H7 (cell line): ENCODE results near the gene HOXC9. TPM values are rescaled to one million over a fixed set of nuclear protein-coding genes. Genes with fewer than 3 reads are reported as not detected.

Source experiments
- DNase-seq: peaks from one replicate; pipeline ENCODE4 v3.0.0; 2012
- H3K27me3 ChIP-seq: 2 replicates; pipeline ENCODE4 v1.6.0; 2011; ENCODE audit warnings: mild to moderate bottlenecking, low read length; ENCODE audit not compliant: control insufficient read depth, insufficient read depth
- H3K36me3 ChIP-seq: replicated peaks from 2 replicates; pipeline ENCODE4 v1.5.1; 2011; ENCODE audit warnings: low read length; ENCODE audit not compliant: control insufficient read depth, insufficient read depth
- H3K4me3 ChIP-seq: 2 replicates; pipeline ENCODE4 v1.5.1; 2011; ENCODE audit warnings: low read depth, mild to moderate bottlenecking, control low read depth, low read length, moderate library complexity; ENCODE audit not compliant: insufficient read depth
- total RNA-seq: library from RNA; depleted of rRNA; stranded (reverse); fragments of >200 nt; shearing (Covaris generic); gene quantifications from 2 replicates; pipeline ENCODE4 v1.2.3, GENCODE V29; 2014

The HOXC9 gene
- total RNA-seq, 1 experiment from 2014 or later = not detected

GRCh38 chr12:54022960-54023884, 23.3 kb downstream of the HOXC9 start:
- Histone ChIP-seq H3K36me3 (no peaks in the 10 kb centered on the region), H3K27me3 (peaks cover 100% of the 10 kb centered on the region), H3K4me3 (no peak overlapping the region)
- no peak for DNase-seq

DNA sequence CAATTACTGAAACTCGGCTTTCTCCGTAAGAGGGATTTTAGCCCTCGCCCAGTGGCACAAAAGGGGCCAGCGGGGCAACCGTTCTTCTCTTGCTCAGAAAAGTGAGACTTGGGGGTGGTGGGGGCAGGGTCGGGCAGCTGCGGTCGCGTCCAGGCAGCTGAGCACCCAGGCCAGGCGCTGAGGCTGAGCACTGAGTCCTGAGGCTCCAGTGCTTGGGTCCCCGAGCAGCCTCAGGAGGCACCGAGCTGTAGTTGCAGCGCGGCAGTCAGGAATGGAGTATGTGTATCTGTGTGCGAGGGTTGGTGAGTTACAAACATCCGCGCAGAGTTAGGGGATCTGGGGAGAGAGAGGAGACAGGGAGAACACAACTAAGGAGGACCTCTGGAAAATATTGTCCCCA, 24.2 kb downstream of the HOXC9 start:
- Histone ChIP-seq H3K4me3 (no peak overlapping the region), H3K27me3 (peaks cover 100% of the 10 kb centered on the region)

DNA sequence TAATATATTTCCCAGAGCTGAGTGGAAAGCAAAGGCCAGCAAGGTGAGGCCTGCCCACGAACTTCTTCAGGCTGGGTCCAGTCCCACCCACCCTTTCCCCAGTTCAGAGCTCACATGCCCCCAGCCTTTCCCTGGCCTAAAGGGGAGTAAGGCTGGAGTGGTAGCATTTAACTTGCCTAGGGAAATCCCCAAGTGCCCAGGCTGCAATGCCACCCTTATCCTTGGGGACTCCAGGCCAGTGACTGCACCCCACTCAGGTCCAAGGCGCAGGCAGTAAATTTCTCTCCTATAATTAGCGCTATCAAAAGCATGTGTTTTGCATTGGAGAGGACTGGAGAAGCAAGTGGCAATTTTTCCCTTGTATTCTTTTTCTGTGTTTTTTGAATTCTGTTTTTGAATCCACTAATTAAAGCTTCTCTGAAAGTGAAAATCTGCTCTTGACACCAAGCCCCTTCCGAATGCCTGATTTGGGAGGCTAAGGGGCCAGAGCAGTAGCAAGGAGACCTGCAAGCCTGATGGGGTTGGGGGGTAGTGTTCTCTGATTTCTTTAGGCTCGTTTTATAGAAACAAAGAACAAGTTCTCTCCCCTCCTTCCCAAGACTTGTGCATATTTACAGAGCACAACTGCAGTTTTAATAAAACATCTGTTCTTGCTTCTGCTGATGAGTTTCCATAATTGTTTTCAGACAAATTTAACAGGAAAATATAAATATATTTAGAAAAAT, 24.8 kb downstream of the HOXC9 start:
- Histone ChIP-seq H3K4me3 (no peak overlapping the region), H3K27me3 (peaks cover 100% of the 10 kb centered on the region), H3K36me3 (no peaks in the 10 kb centered on the region)
- DNase-seq = no peak

More for the DNA sequence above, 24.2 kb downstream of the HOXC9 start:
- no peaks in the 10 kb centered on the region for H3K36me3 ChIP-seq
- no peak for DNase-seq

GRCh38 chr12:54025499-54026405, 25.8 kb downstream of the HOXC9 start:
- no peak for DNase-seq
- Histone ChIP-seq H3K27me3 (peaks cover 100% of the 10 kb centered on the region), H3K36me3 (no peaks in the 10 kb centered on the region), H3K4me3 (no peak overlapping the region)

DNA sequence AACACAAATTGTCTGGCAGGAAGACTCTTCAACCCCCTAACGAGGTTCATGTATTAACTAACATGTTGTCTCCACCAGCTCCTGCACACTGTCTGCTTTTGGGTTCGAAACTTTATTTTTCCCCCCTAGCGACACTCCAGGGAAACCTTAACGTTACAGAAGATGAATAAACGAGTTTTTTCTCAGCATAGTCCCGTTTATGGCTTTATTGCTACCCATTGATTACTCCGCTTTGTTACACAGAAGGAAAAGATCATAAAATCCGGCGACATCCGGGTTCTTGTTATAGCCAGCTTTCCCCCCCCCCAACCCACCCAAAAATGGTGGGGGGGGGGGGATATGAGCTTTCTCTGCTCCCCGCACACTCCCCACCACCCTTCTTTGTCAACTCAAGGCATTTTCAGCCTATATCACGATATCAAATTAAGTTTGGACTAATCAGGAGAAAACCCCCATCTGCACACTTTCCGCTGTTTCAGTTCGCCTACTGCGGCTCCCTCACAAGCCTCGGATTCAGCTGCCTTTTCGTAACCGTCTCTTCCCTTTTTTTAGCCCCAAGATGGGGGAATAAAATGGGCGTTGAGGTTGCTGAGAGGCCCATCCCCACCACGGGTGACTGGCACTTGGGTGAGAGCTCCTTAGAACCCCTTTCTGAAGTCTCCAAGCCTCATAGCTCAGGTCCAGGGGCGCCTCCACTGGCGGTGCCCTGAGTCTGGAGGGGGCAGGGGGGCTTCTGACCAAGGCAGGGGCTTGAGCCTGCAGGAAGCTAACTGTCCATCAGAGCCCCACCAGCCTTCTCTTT, 26.9 kb downstream of the HOXC9 start:
- peaks cover 100% of the 10 kb centered on the region for H3K27me3 ChIP-seq
- no peak for DNase-seq

DNA sequence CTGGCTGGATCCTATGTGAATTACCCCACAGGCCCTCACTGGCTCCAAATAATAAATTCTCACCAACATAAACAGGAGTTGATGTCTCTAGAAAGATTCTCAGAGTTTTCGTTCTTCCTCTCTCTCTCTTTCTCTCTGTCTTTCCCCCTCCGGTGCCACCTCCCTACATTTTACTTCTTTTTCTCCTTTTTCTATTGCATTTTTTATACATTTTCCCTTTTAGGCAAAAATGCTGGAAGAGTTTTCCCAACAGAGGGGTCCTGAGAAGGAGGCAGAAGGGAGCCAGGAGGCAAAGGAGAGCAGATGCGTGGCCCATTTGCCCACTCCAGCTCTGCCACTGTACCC, 27.5 kb downstream of the HOXC9 start:
- DNase-seq = no peak

More for the DNA sequence above, 26.9 kb downstream of the HOXC9 start:
- H3K4me3 ChIP-seq = no peak overlapping the region
- no peaks in the 10 kb centered on the region for H3K36me3 ChIP-seq

GRCh38 chr12:54028314-54029201, 28.6 kb downstream of the HOXC9 start, which contains the start of gene HOXC6:
Gene HOXC6 (plus strand): TSS chr12:54028440. CDS start chr12:54028522, 82 bp downstream.
- Histone ChIP-seq H3K4me3 (no peak within 1 kb of the TSS), H3K36me3 (no peaks in the 10 kb centered on the region), H3K27me3 (peaks cover 99% of the 10 kb centered on the region)
- DNase-seq = peak; percentile 81

More for the DNA sequence above, 27.5 kb downstream of the HOXC9 start:
- Histone ChIP-seq H3K36me3 (no peaks in the 10 kb centered on the region), H3K27me3 (peaks cover 100% of the 10 kb centered on the region), H3K4me3 (no peak overlapping the region)

- Histone ChIP-seq H3K36me3 (no peaks in the 10 kb centered on the region), H3K4me3 (no peak overlapping the region), H3K27me3 (peaks cover 99% of the 10 kb centered on the region)
- DNase-seq = peak; percentile 77
Measured at GRCh38 chr12:54029529-54030441, 29.8 kb downstream of the HOXC9 start.

- no peak for DNase-seq
- peaks cover 99% of the 10 kb centered on the region for H3K27me3 ChIP-seq
- H3K36me3 ChIP-seq = no peaks in the 10 kb centered on the region
- no peak overlapping the region for H3K4me3 ChIP-seq
Measured at GRCh38 chr12:54030442-54030801, 30.5 kb downstream of the HOXC9 start.

GRCh38 chr12:54030889-54031471, 31.0 kb downstream of the HOXC9 start:
- no peak overlapping the region for H3K4me3 ChIP-seq

GRCh38 chr12:54031480-54031879, 31.5 kb downstream of the HOXC9 start:
- no peak overlapping the region for H3K4me3 ChIP-seq
- no peaks in the 10 kb centered on the region for H3K36me3 ChIP-seq
- DNase-seq = no peak
- H3K27me3 ChIP-seq = peaks cover 99% of the 10 kb centered on the region

More at GRCh38 chr12:54030889-54031471, 31.0 kb downstream of the HOXC9 start:
- peak; percentile 79 for DNase-seq
- Histone ChIP-seq H3K36me3 (no peaks in the 10 kb centered on the region), H3K27me3 (peaks cover 99% of the 10 kb centered on the region)
